Hematopoietic multipotent progenitor cell treated with erythropoietin and hydrocortisone succinate and interleukin-3 and kit ligand, for 17 days (in vitro differentiated cells): ENCODE results near the gene CATSPERZ.

Source experiments
- DNase-seq: peaks from one replicate; pipeline ENCODE4 v3.0.0-alpha.2; 2015; ENCODE audit warnings: low spot score

CATSPERZ gene

DNA sequence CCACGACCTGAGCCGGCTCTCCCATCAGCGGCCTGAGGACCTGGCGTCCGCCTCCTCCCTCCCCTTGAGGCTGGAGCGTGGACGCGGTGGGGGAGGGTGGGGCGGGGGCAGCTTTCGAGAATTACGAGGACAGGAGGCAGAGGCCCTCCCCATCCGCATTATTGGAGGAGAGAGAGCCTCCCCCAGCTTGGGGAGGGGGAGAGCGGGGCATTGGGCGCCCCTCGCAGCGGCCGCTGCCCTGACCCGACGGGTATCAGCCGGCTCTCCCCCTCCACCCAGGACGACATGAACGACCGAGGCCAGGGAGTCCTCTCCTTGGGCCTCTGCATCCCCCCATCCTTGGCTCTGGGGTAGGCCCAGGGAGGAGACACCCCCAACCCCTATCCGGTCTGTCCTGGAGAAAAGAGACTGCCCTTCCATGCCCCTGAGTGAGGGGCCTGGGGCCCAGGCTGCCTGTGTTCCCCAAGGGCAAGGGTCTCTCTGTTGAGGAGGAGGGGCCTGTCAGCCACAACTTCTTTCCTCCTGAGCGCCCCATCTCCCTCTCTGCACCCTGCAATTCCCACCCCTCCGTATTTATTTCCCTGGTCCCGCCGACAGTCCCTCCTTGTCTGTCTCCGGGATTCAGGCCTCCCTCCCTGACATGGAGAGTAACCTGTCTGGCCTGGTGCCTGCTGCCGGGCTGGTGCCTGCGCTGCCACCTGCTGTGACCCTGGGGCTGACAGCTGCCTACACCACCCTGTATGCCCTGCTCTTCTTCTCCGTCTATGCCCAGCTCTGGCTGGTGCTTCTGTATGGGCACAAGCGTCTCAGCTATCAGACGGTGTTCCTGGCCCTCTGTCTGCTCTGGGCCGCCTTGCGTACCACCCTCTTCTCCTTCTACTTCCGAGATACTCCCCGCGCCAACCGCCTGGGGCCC lies 14.0 kb upstream of the CATSPERZ start:
- DNase-seq = peak; percentile 77

GRCh38 chr11:64286801-64287159 lies 13.4 kb upstream of the CATSPERZ start:
- DNase-seq = no peak

GRCh38 chr11:64287676-64288352 lies 12.3 kb upstream of the CATSPERZ start:
- no peak for DNase-seq

DNA sequence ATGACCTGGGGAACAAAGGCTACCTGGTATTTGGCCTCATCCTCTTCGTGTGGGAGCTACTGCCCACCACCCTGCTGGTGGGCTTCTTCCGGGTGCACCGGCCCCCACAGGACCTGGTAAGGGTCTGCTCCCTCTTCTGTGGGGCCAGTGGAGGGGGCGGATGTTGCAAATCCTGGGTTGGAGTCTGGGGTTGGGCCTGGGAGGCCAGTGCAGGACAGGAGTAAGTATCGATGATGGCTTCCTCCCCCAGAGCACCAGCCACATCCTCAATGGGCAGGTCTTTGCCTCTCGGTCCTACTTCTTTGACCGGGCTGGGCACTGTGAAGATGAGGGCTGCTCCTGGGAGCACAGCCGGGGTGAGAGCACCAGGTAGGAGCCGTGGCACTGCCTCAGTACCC lies 11.8 kb upstream of the CATSPERZ start:
- no peak for DNase-seq

GRCh38 chr11:64289002-64289564 lies 11.1 kb upstream of the CATSPERZ start:
- no peak for DNase-seq

DNA sequence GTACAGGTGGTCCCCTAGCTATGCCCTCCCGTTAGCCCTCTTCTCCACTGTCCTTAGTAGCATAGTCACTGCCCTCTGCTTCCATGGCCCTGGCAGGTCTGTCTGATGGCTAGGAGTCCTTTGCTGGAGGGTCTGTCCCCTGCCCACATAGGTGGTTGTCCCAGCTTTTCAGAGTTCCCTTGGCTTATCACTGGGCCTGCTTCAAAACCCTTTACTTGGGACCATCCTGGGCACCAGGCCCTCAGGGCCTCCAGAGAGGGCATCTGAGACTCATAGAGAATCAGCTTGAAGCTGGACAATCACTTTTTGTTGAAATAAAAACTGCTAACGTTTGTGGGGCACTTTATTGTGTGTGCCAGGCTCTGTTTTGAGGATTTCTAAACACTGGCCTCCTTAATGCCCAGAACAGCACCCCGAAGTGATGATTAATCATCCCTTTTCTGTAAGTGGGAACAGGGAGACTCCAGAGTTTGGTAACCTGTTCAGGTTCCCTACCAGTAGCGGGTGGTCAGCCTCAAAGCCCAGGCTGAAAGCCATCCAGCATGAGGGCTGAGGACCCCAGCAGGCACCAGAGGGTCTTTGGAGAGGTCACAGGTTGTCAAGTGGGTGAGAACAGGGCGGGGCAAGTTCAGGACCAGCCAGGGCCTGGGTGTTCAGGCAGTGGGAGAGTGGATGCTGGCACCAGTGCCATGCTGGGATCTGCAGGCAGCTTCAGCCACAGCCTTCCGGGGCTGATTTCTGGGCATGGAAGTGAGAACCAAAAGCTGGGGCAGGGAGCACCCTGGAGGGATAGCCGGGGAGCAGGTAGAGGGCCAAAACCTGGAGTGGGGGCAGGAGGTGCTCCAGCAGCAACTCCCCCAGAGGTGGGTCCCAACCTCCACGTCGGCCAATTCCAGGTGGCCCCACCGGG lies 9.6 kb upstream of the CATSPERZ start:
- no peak for DNase-seq

GRCh38 chr11:64291262-64291751 lies 8.9 kb upstream of the CATSPERZ start, which contains the start of gene KCNK4:
Gene KCNK4, plus strand, starts transcription at chr11:64291302. Its CDS starts 1,717 bp downstream, at chr11:64293019.
- no peak for DNase-seq

DNA sequence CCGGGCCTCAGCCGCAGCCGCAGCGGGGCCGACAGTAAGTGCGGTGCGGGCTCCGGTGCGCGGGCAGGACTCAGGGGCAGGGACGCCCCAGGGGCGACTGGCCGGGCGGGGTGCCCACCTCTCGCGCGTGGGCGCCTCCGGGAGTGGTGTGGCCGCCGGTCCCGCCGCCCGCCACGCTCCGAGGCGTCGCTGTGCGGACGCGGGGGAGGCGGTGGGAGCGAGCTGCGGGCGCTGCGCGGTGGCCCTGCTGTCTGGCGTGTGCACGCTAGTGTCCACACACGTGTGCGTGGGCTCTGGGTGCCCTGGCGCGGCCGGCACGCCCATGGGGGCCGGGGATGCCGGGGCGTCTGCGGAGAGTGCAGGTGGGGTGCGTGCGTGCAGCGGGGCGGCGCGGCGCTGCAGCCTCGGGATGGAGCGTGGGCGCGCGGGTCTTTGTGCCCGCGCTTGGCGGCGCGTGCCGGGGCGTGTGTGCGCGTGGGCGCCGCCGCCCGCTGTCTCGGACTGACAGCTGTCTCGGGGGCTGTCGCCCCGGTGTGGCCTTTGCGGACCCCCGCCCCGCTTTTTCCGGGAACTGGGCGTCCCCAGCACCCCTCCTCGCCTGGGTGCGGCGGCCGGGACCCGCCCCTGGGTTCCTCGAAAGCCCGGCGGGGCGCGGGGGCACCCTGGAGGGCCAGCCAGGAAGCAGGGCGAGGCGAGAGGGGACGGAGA lies 8.3 kb upstream of the CATSPERZ start:
- DNase-seq = no peak

DNA sequence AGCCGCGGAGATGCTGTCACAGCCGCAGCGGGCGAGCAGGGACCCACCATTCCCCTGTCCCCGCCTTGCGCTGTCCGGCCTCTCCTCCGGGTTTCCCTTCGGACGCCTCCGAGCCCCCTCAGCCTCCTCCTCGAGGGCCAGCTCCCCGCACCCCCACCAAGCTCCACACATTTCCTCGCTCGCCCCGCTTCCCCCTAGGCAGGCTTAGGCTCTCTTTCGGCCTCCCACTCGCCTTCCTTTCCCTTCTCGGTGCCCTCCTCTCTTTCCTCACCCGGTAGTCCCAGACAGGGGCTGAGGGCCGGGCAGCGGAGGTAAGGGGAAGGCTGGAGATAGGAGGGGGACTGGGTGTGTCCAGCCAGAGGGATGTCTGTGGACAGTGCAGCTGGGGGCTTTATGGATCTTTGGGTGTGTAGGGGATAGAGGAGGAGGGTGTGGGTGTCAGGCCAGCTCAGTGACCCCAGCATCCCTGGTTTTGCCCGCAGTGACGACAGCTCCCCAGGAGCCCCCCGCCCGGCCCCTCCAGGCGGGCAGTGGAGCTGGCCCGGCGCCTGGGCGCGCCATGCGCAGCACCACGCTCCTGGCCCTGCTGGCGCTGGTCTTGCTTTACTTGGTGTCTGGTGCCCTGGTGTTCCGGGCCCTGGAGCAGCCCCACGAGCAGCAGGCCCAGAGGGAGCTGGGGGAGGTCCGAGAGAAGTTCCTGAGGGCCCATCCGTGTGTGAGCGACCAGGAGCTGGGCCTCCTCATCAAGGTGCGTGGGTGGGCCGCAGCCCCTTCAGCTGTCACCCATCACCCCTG lies 7.5 kb upstream of the CATSPERZ start:
- no peak for DNase-seq

- no peak for DNase-seq
These were observed 5.4 kb upstream of the CATSPERZ start for GRCh38 chr11:64294774-64295173.

DNA sequence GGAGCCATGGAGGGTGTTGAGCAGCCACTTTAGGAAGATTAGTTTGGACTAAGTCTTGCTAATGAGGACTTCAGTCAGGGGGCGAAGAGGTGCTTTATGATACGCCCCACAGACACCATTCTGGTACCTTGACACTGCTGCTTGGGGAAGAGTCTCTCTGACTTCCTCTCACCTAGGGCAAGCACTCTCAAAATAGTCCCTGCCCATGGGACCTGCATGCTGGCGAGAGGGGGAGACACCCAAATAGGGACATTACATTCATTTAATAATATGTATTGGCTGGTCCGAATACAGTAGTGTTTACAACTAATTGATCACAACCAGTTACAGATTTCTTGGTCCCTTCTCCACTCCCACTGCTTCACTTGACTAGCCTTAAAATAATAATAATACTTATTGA lies 4.4 kb upstream of the CATSPERZ start:
- DNase-seq = no peak

- DNase-seq = no peak
These were observed 3.9 kb upstream of the CATSPERZ start for GRCh38 chr11:64296236-64296635.

- no peak for DNase-seq
These were observed 3.1 kb upstream of the CATSPERZ start for GRCh38 chr11:64296830-64297698.

DNA sequence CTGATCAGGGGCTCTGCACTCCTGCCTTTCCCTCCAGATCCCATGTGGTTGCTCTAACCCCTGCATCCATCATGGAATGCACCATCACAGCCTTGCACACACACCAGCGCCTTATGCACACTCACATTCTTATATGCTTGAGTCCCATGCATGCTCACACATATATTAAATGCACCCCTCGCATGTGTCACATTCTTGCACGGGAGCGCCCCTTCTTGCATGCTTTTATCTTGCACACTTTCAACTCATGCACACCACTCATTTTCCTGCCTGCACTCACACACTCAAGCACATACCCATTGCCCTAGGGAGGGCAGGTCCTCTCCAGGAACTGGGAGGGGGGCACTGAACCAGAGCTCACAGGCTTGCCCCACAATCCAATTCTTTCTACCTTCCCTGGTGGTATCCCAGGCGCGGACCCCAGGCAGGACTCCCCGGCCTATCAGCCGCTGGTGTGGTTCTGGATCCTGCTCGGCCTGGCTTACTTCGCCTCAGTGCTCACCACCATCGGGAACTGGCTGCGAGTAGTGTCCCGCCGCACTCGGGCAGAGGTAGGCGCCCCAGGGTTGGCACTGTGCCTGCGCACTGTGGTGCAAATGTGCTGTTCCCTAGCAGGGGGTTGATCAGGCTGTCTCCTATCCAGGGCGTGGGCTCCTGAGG lies 2.3 kb upstream of the CATSPERZ start:
- no peak for DNase-seq

DNA sequence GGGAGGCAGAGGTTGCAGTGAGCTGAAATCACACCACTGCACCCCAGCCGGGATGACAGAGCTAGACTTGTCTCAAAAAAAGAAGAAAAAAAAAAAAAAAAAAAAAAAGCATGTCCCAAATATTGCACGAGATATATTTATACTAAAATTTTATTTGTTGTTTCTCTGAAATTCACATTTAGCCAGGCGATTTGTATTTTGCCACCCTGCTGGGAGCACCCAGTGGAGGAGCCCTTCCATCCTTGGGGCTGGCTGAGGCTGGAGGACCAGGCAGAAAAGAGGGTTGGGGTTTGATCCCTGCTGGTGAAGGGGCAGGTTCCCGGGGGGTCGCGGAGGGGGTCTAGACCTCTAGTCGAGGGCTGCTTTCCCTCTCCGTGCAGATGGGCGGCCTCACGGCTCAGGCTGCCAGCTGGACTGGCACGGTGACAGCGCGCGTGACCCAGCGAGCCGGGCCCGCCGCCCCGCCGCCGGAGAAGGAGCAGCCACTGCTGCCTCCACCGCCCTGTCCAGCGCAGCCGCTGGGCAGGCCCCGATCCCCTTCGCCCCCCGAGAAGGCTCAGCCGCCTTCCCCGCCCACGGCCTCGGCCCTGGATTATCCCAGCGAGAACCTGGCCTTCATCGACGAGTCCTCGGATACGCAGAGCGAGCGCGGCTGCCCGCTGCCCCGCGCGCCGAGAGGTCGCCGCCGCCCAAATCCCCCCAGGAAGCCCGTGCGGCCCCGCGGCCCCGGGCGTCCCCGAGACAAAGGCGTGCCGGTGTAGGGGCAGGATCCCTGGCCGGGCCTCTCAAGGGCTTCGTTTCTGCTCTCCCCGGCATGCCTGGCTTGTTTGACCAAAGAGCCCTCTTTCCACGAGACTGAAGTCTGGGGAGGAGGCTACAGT lies 952 bp upstream of the CATSPERZ start:
- peak; percentile 46 for DNase-seq

DNA sequence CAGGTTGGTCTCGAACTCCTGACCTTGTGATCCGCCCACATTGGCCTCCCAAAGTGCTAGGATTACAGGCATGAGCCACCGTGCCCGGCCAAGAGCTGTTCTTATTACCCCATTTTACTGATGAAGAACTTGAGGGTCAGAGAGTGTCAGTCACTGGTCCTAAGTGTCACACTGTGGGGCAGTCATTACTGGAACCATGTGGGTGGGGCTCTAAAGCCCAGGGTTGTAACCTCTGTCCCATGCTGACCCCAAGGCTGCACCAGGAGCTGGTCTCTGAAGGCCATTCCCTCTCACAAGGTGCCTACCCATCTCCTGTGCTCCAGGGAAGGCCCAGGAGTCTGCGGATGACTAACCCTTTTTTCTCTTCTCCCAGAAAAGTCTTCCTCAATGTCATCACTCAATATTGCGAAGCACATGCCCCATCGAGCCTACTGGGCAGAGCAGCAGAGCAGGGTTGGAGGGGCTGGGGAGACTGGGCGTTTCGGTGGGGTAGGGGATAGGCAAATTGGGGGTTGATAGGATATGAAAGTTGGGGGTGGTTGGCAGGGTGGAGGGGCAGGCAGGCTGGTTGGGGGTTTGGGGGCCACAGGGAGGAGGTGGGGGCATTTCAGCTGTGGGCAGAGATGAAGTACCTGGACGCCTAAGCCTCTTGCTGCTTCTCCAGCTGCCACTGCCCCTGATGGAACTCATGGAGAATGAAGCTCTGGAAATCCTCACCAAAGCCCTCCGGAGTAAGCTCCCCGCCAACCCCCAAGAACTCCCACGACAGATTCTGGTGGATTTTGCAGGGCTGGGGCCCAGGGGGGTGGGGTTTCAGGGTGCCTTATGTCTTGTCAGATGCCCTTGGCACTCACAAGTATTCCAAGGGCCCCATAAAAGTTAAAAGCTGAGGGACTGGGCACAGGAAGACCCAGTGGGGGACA lies 3.2 kb downstream of the CATSPERZ start:
- no peak for DNase-seq

- no peak for DNase-seq
These were observed 3.8 kb downstream of the CATSPERZ start for GRCh38 chr11:64304032-64304315.
